GM18867 (cell line): ENCODE measurements around the gene CFL1.
A peak's percentile ranks its signal among the peaks of the same experiment; 100 is the strongest.

ENCODE experiments used
- ATAC-seq: cut with Tn5 transposase; IDR thresholded peaks from one replicate; pipeline ENCODE4 v1.9.1; 2021; ENCODE audit warnings: mild to moderate bottlenecking, moderate library complexity; ENCODE audit not compliant: unreplicated experiment

CFL1 gene

GRCh38 chr11:65870706-65871681, 13.0 kb upstream of the CFL1 start:
- ATAC-seq = no peak

- no peak for ATAC-seq
These were observed 12.3 kb upstream of the CFL1 start for GRCh38 chr11:65870307-65870658.

GRCh38 chr11:65869643-65870306, 11.8 kb upstream of the CFL1 start:
- ATAC-seq = no peak

GRCh38 chr11:65868907-65869306, 10.9 kb upstream of the CFL1 start:
- ATAC-seq = no peak

DNA sequence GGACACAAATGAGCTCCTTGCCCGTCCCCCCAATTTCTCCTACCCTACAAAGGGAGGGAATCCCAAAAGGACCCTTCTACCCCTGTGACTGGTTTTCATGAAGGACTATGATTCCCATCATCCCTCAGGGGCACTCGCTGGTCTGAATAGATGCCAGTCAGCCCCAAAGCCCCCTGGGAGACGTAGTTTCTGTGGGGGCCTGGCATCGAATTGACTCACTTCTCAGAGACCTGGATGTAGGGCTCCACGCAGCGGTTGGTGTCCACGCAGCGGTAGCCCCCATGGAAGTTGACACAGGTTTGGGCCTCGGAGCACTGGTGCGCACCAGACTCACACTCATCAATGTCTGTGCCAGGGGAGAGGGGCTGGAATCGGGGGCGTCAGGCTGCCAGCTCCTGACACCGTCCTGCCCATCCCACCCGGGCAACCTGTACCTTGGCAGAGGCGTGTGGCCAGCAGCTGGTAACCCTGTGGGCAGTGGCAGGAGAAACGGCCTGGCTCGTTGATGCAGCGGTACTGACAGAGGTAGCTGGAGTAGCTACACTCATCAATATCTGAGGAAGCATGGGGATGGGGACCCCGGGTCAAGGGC, 10.2 kb upstream of the CFL1 start:
- ATAC-seq = no peak

- no peak for ATAC-seq
These were observed 9.5 kb upstream of the CFL1 start for GRCh38 chr11:65867284-65868071.

DNA sequence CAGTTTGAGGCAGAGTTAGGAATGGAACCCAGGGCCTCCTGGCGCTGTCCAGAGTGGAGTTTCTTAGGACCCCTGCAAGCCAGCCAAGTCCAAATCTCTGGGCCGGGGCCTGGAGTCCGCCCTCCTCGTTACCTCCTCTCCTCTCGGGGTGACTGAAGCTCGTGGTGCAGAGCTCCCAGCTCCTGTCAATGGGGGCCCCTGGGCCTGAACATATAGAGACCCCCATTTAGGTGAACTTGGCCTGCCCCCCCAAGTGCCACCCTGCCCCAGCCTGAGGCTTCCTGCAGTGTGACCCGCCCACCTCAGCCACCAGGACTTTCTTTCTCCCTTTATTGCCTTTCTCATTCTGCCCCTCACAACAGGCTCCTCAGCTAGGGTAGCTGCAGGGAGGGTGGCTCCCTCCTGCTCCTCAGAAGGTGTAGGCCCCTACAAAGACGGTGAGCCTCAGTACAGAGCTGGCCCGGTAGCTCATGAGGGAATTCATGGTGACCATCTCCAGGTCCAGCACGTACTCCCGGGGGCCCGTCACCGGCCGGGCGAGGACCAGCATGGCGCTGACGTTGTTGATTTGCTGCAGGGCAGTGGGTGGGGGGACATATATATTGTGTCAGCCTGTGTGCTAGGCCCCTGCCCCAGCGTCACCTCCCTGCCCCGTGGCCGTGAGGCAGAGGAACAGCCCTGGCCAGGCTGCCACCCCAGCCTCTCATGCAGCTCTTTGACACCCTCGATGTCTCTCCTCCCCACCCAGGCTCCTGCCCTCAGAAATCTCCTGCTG, 8.7 kb upstream of the CFL1 start:
- ATAC-seq = no peak

GRCh38 chr11:65865550-65866172, 7.7 kb upstream of the CFL1 start:
- no peak for ATAC-seq

DNA sequence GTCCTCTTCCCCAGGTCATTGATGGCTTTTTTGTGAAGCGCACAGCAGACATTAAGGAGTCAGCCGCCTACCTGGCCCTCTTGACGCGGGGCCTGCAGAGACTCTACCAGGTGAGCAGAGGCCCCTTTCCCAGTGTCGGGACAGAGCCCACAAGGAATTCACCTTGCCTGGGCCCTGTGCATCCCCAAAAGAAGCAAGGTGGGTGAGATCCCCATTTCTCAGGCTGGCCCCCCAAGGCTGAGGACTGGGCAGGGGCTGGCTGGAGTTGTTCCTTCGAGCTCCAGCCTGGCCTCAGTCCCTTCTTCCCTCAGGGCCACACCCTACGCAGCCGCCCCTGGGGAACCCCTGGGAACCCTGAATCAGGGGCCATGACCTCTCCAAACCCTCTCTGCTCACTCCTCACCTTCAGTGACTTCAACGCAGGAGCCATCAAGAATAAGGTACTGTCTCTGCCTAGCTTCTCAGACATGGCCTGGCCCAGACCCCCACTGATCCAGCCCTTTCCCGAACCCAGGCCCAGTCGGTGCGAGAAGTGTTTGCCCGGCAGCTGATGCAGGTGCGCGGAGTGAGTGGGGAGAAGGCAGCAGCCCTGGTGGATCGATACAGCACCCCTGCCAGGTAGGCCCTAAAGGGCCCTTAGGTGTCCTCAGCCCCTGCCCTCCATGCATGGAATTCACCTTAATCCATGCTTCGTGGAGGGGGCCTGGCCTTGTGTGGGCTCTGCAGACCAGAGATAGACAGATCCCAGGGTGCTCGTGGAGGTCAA, 6.9 kb upstream of the CFL1 start:
- no peak for ATAC-seq

- ATAC-seq = no peak
These were observed 6.1 kb upstream of the CFL1 start for GRCh38 chr11:65863889-65864705.

- no peak for ATAC-seq
These were observed 5.2 kb upstream of the CFL1 start for GRCh38 chr11:65862941-65863888.

- ATAC-seq = no peak
These were observed 4.3 kb upstream of the CFL1 start for GRCh38 chr11:65862191-65862735.

- no peak for ATAC-seq
These were observed 3.7 kb upstream of the CFL1 start for GRCh38 chr11:65861533-65862183.

DNA sequence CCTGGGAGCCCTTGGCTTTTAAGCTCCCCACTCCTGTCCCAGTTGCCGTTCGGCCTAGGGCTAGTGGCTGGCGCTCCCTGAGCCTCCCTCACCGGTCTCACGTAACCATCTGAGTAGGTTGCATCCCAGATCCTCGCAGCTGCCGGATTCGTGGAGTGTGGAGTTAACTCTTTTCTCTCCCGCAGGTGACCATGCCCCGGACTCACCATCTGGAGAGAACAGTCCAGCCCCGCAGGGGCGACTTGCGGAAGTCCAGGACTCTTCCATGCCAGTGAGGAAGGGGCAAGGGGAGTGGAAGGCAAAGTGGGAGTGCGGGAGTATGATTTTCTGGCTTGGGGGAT, 3.2 kb upstream of the CFL1 start:
- ATAC-seq = no peak

DNA sequence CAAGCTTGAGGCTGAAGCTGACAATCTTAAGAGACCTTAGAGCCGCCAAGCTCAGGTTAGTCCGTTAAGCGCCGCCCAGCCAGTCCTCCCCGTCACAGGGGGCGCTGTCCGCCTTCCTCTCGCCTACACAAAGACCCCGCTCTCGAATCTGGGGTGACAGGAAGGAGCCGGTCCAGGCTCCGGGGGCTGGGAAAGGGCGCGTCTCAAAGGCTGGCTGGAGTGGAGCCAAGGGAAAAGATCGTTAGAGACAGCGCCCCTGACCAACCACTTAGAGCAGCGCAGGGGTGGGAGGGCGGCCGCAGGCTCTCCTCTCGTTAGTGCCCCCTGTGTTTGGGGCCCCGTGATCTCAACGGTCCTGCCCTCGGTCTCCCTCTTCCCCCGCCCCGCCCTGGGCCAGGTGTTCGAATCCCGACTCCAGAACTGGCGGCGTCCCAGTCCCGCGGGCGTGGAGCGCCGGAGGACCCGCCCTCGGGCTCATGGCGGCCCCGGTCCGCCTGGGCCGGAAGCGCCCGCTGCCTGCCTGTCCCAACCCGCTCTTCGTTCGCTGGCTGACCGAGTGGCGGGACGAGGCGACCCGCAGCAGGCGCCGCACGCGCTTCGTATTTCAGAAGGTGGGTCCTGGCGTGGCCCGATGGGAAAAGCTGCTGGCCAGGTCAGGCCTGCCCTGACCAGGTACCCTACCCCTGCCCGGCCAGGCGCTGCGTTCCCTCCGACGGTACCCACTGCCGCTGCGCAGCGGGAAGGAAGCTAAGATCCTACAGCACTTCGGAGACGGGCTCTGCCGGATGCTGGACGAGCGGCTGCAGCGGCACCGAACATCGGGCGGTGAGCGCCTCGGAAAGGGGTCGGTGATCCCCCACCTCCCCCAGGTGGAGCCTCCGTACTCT, 2.5 kb upstream of the CFL1 start, which contains the start of gene MUS81:
Gene MUS81, plus strand, starts transcription at position 156 of the 887 bp plus-strand sequence. Its CDS starts 321 bp downstream, at position 477.
- peak; percentile 29 for ATAC-seq
